GM23338 (cell line): ENCODE measurements around the gene PPP1R13L. TPM values are rescaled to one million over a fixed set of nuclear protein-coding genes. Genes with fewer than 3 reads are reported as not detected.
"Not testable (repeated sequence)": the region's sequence is repeated elsewhere in the genome, so short reads cannot be mapped to it uniquely, and the experiment has no call there.

Experiments
- ATAC-seq: fragments of 200-7000 bp; cut with Tn5 transposase; 3 replicates; pipeline ENCODE4 v1.9.1; 2020
- DNase-seq: peaks from one replicate; pipeline ENCODE4 v3.0.0-alpha.2; 2015; ENCODE audit warnings: low spot score
- H2AFZ ChIP-seq: fragments of 200-600 bp; sonication (generic); 2 replicates; pipeline ENCODE4 v1.8.0; 2016; ENCODE audit warnings: antibody characterized with exemption, mild to moderate bottlenecking, moderate library complexity
- H3F3A ChIP-seq: fragments of 200-600 bp; sonication (generic); replicated peaks from 2 replicates; pipeline ENCODE4 v1.8.0; 2017; ENCODE audit warnings: antibody characterized with exemption, mixed run types, low read depth
- H3K27ac ChIP-seq: fragments of 200-600 bp; sonication (generic); 2 replicates; pipeline ENCODE4 v1.6.1; 2016; ENCODE audit warnings: low read depth
- H3K27me3 ChIP-seq: fragments of 200-600 bp; sonication (generic); 2 replicates; pipeline ENCODE4 v1.8.0; 2016; ENCODE audit warnings: mild to moderate bottlenecking, mixed run types, moderate library complexity; ENCODE audit not compliant: insufficient read depth
- H3K36me3 ChIP-seq: fragments of 200-600 bp; sonication (generic); 2 replicates; pipeline ENCODE4 v1.8.0; 2016; ENCODE audit warnings: mild to moderate bottlenecking; ENCODE audit not compliant: insufficient read depth
- H3K4me1 ChIP-seq: fragments of 200-600 bp; sonication (generic); 2 replicates; pipeline ENCODE4 v1.8.0; 2016; ENCODE audit warnings: mild to moderate bottlenecking, moderate library complexity; ENCODE audit not compliant: insufficient read depth
- H3K4me2 ChIP-seq: fragments of 200-600 bp; sonication (generic); 2 replicates; pipeline ENCODE4 v1.7.1; 2017; ENCODE audit warnings: mixed run types
- H3K4me3 ChIP-seq: fragments of 200-600 bp; sonication (generic); 2 replicates; pipeline ENCODE4 v1.6.1; 2016; ENCODE audit warnings: mixed run types
- H3K79me2 ChIP-seq: fragments of 200-600 bp; sonication (generic); replicated peaks from 2 replicates; pipeline ENCODE4 v1.8.0; 2017; ENCODE audit warnings: mild to moderate bottlenecking; ENCODE audit not compliant: insufficient read depth
- H3K9me2 ChIP-seq: fragments of 200-600 bp; sonication (generic); 2 replicates; pipeline ENCODE4 v1.8.0; 2017; ENCODE audit not compliant: insufficient read depth
- H4K20me1 ChIP-seq: fragments of 200-600 bp; sonication (generic); replicated peaks from 2 replicates; pipeline ENCODE4 v1.8.0; 2017; ENCODE audit warnings: mild to moderate bottlenecking; ENCODE audit not compliant: insufficient read depth
- H3K27ac Mint-ChIP-seq: 2 replicates; pipeline ENCODE4 v1.8.0; 2020; ENCODE audit warnings: inconsistent platforms, mild to moderate bottlenecking, moderate library complexity, mixed read lengths
- H3K27me3 Mint-ChIP-seq: 3 replicates; pipeline ENCODE4 v1.8.0; 2022; ENCODE audit warnings: low read depth, mild to moderate bottlenecking, moderate library complexity, mixed read lengths, inconsistent platforms; ENCODE audit not compliant: insufficient read depth, poor library complexity
- H3K36me3 Mint-ChIP-seq: 3 replicates; pipeline ENCODE4 v1.8.0; 2021; ENCODE audit warnings: low read depth, mild to moderate bottlenecking, inconsistent platforms, moderate library complexity, mixed read lengths
- H3K4me1 Mint-ChIP-seq: 3 replicates; pipeline ENCODE4 v1.8.0; 2020; ENCODE audit warnings: mild to moderate bottlenecking, inconsistent platforms, mixed read lengths
- H3K4me3 Mint-ChIP-seq: 3 replicates; pipeline ENCODE4 v1.8.0; 2021; ENCODE audit warnings: moderate library complexity, mild to moderate bottlenecking, inconsistent platforms, mixed read lengths
- H3K9me3 Mint-ChIP-seq: 3 replicates; pipeline ENCODE4 v1.8.0; 2020; ENCODE audit warnings: moderate library complexity, mild to moderate bottlenecking, inconsistent platforms, mixed read lengths
- CREB1 ChIP-seq: fragments of 250-450 bp; sonication (Bioruptor Pico); IDR thresholded peaks from 2 replicates; pipeline ENCODE4 v1.5.0; 2020; ENCODE audit warnings: low read depth, mild to moderate bottlenecking, moderate library complexity
- EZH2 ChIP-seq: fragments of 200-600 bp; sonication (generic); IDR thresholded peaks from one replicate; pipeline ENCODE4 v1.8.0; 2017; ENCODE audit warnings: antibody characterized with exemption, mild to moderate bottlenecking, low read depth; ENCODE audit not compliant: unreplicated experiment
- EZH2phosphoT487 ChIP-seq: fragments of 200-600 bp; sonication (generic); IDR thresholded peaks from one replicate; pipeline ENCODE4 v1.8.1; 2018; ENCODE audit warnings: antibody characterized with exemption; ENCODE audit not compliant: unreplicated experiment
- JUNB ChIP-seq: IDR thresholded peaks from one replicate; pipeline ENCODE4 v1.6.1; 2016; ENCODE audit warnings: antibody characterized with exemption; ENCODE audit not compliant: unreplicated experiment
- NANOG ChIP-seq: IDR thresholded peaks from 2 replicates; pipeline ENCODE4 v1.6.1; 2016; ENCODE audit warnings: antibody characterized with exemption, borderline replicate concordance
- POLR2AphosphoS5 ChIP-seq: IDR thresholded peaks from 2 replicates; pipeline ENCODE4 v1.6.1; 2016; ENCODE audit warnings: antibody characterized with exemption, low read depth
- REST ChIP-seq: IDR thresholded peaks from one replicate; pipeline ENCODE4 v1.6.1; 2018; ENCODE audit warnings: antibody characterized with exemption; ENCODE audit not compliant: unreplicated experiment
- STAT1 ChIP-seq: IDR thresholded peaks from one replicate; pipeline ENCODE4 v1.6.1; 2016; ENCODE audit warnings: antibody characterized with exemption; ENCODE audit not compliant: unreplicated experiment
- ZNF114 ChIP-seq: fragments of 250-450 bp; sonication (Bioruptor Pico); IDR thresholded peaks from 2 replicates; pipeline ENCODE4 v1.5.0; 2020; ENCODE audit warnings: mild to moderate bottlenecking, moderate library complexity
- ZNF331 ChIP-seq: fragments of 250-450 bp; sonication (Bioruptor Pico); IDR thresholded peaks from 2 replicates; pipeline ENCODE4 v1.5.0; 2020; ENCODE audit warnings: low read depth, mild to moderate bottlenecking, moderate library complexity
- polyA plus RNA-seq: library from polyadenylated mRNA; unstranded; fragments of >200 nt; fragmentation: Nextera tagmentation; extraction: Ambion mirVana; gene quantifications from 2 replicates; pipeline ENCODE4 v1.2.1, GENCODE V29; 2016
- total RNA-seq: library from RNA; depleted of rRNA; stranded (reverse); fragments of >200 nt; shearing (Covaris generic); gene quantifications from 2 replicates; pipeline ENCODE4 v1.2.3, GENCODE V29; 2014
- TF ChIP-seq, protein P1 (sequence below): IDR thresholded peaks from 2 replicates; pipeline ENCODE4 v1.6.1; 2016; ENCODE audit warnings: antibody characterized with exemption
- TF ChIP-seq, protein P2 (sequence below), 2 experiments: fragments of 200-600 bp in 1 of 2; sonication (generic) in 1 of 2; conservative IDR thresholded peaks; 2 replicates each; pipeline versions ENCODE4 v1.5.1 to v1.6.1; 2016 to 2017; ENCODE audit warnings: antibody characterized with exemption in 2 of 2, low read depth in 2 of 2, mild to moderate bottlenecking in 2 of 2, moderate library complexity in 1 of 2

PPP1R13L gene
- total and polyA plus RNA-seq, 2 experiments from 2014 or later = 9.6 to 15.5 TPM

DNA sequence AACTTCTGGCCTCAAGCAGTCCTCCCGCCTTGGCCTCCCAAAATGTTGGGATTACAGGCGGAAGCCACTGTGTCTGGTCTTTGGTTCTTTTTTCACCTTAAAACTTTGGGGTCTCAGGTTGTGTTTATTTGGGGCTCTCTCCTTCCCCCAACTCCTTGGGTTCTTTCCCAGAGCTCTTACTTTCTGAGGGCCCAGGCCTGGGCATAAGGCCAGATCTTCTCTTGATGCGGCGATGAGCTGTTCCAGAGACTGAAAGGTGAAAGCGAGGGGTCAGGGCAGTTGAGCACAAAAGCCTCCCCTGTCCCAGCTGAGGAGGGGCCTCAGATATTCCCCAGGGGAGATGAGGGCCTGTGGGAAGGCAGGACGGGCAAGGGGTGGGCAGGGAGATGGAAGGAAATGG is 8.6 kb upstream of the PPP1R13L start (continued):
- TF ChIP-seq STAT1 (no peak), CREB1 (no peak), EZH2 (no peak), ZNF114 (CRISPR knock-in tag) (no peak), NANOG (no peak)
- TF ChIP-seq, protein P1, sequence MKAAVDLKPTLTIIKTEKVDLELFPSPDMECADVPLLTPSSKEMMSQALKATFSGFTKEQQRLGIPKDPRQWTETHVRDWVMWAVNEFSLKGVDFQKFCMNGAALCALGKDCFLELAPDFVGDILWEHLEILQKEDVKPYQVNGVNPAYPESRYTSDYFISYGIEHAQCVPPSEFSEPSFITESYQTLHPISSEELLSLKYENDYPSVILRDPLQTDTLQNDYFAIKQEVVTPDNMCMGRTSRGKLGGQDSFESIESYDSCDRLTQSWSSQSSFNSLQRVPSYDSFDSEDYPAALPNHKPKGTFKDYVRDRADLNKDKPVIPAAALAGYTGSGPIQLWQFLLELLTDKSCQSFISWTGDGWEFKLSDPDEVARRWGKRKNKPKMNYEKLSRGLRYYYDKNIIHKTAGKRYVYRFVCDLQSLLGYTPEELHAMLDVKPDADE = no peak
- TF ChIP-seq, protein P2, sequence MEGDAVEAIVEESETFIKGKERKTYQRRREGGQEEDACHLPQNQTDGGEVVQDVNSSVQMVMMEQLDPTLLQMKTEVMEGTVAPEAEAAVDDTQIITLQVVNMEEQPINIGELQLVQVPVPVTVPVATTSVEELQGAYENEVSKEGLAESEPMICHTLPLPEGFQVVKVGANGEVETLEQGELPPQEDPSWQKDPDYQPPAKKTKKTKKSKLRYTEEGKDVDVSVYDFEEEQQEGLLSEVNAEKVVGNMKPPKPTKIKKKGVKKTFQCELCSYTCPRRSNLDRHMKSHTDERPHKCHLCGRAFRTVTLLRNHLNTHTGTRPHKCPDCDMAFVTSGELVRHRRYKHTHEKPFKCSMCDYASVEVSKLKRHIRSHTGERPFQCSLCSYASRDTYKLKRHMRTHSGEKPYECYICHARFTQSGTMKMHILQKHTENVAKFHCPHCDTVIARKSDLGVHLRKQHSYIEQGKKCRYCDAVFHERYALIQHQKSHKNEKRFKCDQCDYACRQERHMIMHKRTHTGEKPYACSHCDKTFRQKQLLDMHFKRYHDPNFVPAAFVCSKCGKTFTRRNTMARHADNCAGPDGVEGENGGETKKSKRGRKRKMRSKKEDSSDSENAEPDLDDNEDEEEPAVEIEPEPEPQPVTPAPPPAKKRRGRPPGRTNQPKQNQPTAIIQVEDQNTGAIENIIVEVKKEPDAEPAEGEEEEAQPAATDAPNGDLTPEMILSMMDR (conservative IDR thresholded peaks at IDR 0.05; ENCODE audit: low read depth in 2 of 2) = no peak

- not testable (repeated sequence) for H3K4me1 ChIP-seq, H3K27me3 ChIP-seq, H3K9me3 Mint-ChIP-seq, H3K27ac Mint-ChIP-seq, H3K9me2 ChIP-seq, H3K4me2 ChIP-seq, DNase-seq, H3K36me3 ChIP-seq, H3K4me3 Mint-ChIP-seq, H3K4me1 Mint-ChIP-seq, ATAC-seq, H3K27ac ChIP-seq, H3K4me3 ChIP-seq, H4K20me1 ChIP-seq, H2AFZ ChIP-seq
- Histone ChIP-seq H3K79me2 (peaks cover 13% of the 10 kb centered on the region), H3F3A (0 out of 2 replicates have a peak, but pooled peaks cover 11% of the 10 kb centered on the region)
- Mint-ChIP-seq H3K36me3 (peaks cover 59% of the 10 kb centered on the region), H3K27me3 (peaks cover 23% of the 10 kb centered on the region)
Observed at GRCh38 chr19:45410330-45410729, 5.5 kb upstream of the PPP1R13L start.

DNA sequence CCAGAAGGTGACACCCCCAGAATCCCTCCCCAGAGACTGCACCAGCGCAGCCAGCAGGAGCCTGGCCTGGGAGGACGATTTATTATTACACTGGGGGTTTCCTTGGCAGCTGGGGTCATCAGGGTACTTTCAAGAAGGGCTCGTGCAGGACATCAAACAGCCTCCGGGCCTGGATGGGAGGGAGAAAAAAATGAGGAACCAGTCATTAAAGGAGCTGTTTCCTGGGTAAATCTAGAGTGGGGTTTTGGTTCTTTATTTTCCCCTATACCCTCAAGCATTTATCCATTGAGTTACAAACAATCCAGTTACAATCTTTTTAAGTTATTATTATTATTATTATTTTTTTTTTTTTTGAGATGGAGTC is 4.7 kb upstream of the PPP1R13L start:
- 0 out of 2 replicates have a peak, but pooled peaks cover 14% of the 10 kb centered on the region for H3F3A ChIP-seq
- H3K4me1 ChIP-seq = peaks cover 4% of the 10 kb centered on the region
- H3K27ac Mint-ChIP-seq = no peak overlapping the region
- peaks cover 13% of the 10 kb centered on the region for H3K79me2 ChIP-seq
- no peak overlapping the region for H3K4me3 ChIP-seq
- DNase-seq (no peak), ATAC-seq (no peak)
- no peak overlapping the region for H3K27ac ChIP-seq
- H3K36me3 Mint-ChIP-seq = peaks cover 55% of the 10 kb centered on the region
- H2AFZ ChIP-seq = no peak overlapping the region
- no peak overlapping the region; the same call in 2 of the 3 replicates for H3K4me3 Mint-ChIP-seq
- H3K9me3 Mint-ChIP-seq = no peaks in the 10 kb centered on the region; the same call in 2 of the 3 replicates
- H3K27me3 ChIP-seq = no peaks in the 10 kb centered on the region
- no peak overlapping the region for H3K4me2 ChIP-seq
- H3K27me3 Mint-ChIP-seq = peaks cover 26% of the 10 kb centered on the region
- H3K4me1 Mint-ChIP-seq = peaks cover 4% of the 10 kb centered on the region; the same call in 2 of the 3 replicates
- H3K9me2 ChIP-seq = no peaks in the 10 kb centered on the region
- no peaks in the 10 kb centered on the region for H3K36me3 ChIP-seq
- H4K20me1 ChIP-seq = no peaks in the 10 kb centered on the region; the same call in 1 of the 2 replicates
- TF ChIP-seq, protein P1 = no peak
- TF ChIP-seq CREB1 = no peak
- TF ChIP-seq REST = no peak
- TF ChIP-seq ZNF331 (CRISPR knock-in tag) = no peak
- no peak for TF ChIP-seq STAT1
- no peak for TF ChIP-seq EZH2phosphoT487
- TF ChIP-seq POLR2AphosphoS5 = no peak
- no peak for TF ChIP-seq ZNF114 (CRISPR knock-in tag)
- TF ChIP-seq JUNB = no peak
- no peak for TF ChIP-seq NANOG
- no peak for TF ChIP-seq EZH2
- TF ChIP-seq, protein P2 (conservative IDR thresholded peaks at IDR 0.05; ENCODE audit: low read depth in 2 of 2) = no peak
